ENCODE measurements around the gene EXOC3L1. TPM values are rescaled to one million over a fixed set of nuclear protein-coding genes. Genes with fewer than 3 reads are reported as not detected.

The EXOC3L1 gene
- total RNA-seq, 2 donors from 2014 or later, result 0.68 to 1.5 TPM

GRCh38 chr16:67155295-67156142 lies 34.4 kb downstream of the EXOC3L1 start:
- TF ChIP-seq CTCF (IDR thresholded peaks at IDR 0.05), result peak; percentile 98
- Histone ChIP-seq H3K27ac (no peak overlapping the region), H3K36me3 (no peaks in the 10 kb centered on the region), H3K9me3 (no peaks in the 10 kb centered on the region), H3K4me3 (peak overlapping the region; percentile 62), H3K27me3 (replicated peaks; ENCODE audit: insufficient read depth) (no peaks in the 10 kb centered on the region), H3K4me1 (ENCODE audit: control insufficient read depth in 1 of 2, low read depth in 2 of 2) (peaks cover 12 to 36% of the 10 kb centered on the region in 2 donors)
- DNase-seq (ENCODE audit: low spot score) (no peak), ATAC-seq (ENCODE audit: insufficient number of reproducible peaks, low FRiP score, low read depth) (no peak)

- Histone ChIP-seq H3K4me3 (peak overlapping the region; percentile 62), H3K4me1 (ENCODE audit: control insufficient read depth in 1 of 2, low read depth in 2 of 2) (peaks cover 12 to 36% of the 10 kb centered on the region in 2 donors), H3K9me3 (no peaks in the 10 kb centered on the region), H3K36me3 (no peaks in the 10 kb centered on the region), H3K27me3 (replicated peaks; ENCODE audit: insufficient read depth) (no peaks in the 10 kb centered on the region), H3K27ac (no peak overlapping the region)
- ATAC-seq (ENCODE audit: insufficient number of reproducible peaks, low FRiP score, low read depth), result no peak
- DNase-seq (ENCODE audit: low spot score), result no peak
- TF ChIP-seq CTCF (IDR thresholded peaks at IDR 0.05), result no peak
Measured at GRCh38 chr16:67154578-67155294, 35.2 kb downstream of the EXOC3L1 start.

GRCh38 chr16:67151431-67152097 lies 38.4 kb downstream of the EXOC3L1 start:
- TF ChIP-seq CTCF (IDR thresholded peaks at IDR 0.05), result no peak

GRCh38 chr16:67150833-67151396 lies 39.0 kb downstream of the EXOC3L1 start, which contains the start of gene B3GNT9:
Gene B3GNT9 (minus strand): TSS chr16:67150998. CDS start chr16:67150485, 513 bp downstream.
- H3K36me3 ChIP-seq, result peaks cover 5% of the 10 kb centered on the region
- no peak for TF ChIP-seq CTCF (IDR thresholded peaks at IDR 0.05)
- DNase-seq (ENCODE audit: low spot score) (no peak), ATAC-seq (ENCODE audit: insufficient number of reproducible peaks, low FRiP score, low read depth) (peak; percentile 63)
- H3K4me1 ChIP-seq (ENCODE audit: control insufficient read depth in 1 of 2, low read depth in 2 of 2), result peaks cover 7 to 21% of the 10 kb centered on the region in 2 donors
- H3K27me3 ChIP-seq (replicated peaks; ENCODE audit: insufficient read depth), result no peaks in the 10 kb centered on the region
- peak within 1 kb of the TSS; percentile 94 to 95 for H3K27ac ChIP-seq
- H3K9me3 ChIP-seq, result no peaks in the 10 kb centered on the region
- peak within 1 kb of the TSS; percentile 96 for H3K4me3 ChIP-seq

More at GRCh38 chr16:67151431-67152097, 38.4 kb downstream of the EXOC3L1 start:
- no peaks in the 10 kb centered on the region for H3K27me3 ChIP-seq (replicated peaks; ENCODE audit: insufficient read depth)
- H3K27ac ChIP-seq, result peak overlapping the region; percentile 94 to 95
- H3K4me1 ChIP-seq (ENCODE audit: control insufficient read depth in 1 of 2, low read depth in 2 of 2), result peaks cover 7 to 26% of the 10 kb centered on the region in 2 donors
- no peaks in the 10 kb centered on the region for H3K36me3 ChIP-seq
- peak overlapping the region; percentile 96 for H3K4me3 ChIP-seq
- no peak for DNase-seq (ENCODE audit: low spot score)
- no peak for ATAC-seq (ENCODE audit: insufficient number of reproducible peaks, low FRiP score, low read depth)
- no peaks in the 10 kb centered on the region for H3K9me3 ChIP-seq
